Measurements from ENCODE around the gene OSBPL8.

GRCh38 chr12:76555797-76556196 is 3.8 kb downstream of the OSBPL8 start:
- no peak for TF ChIP-seq CTCF (IDR thresholded peaks at IDR 0.05)
- no peak for TF ChIP-seq POLR2A (IDR thresholded peaks at IDR 0.05)

All from Peyer's patch (tissue), 4 donors.